Activated B cell treated with CpG ODN at 0.5 μM for 24 hours (primary cell): ENCODE measurements around the gene PKD1. TPM values are rescaled to one million over a fixed set of nuclear protein-coding genes. Genes with fewer than 3 reads are reported as not detected.

ENCODE experiments used
- ATAC-seq: fragments of 200-7000 bp; cut with Tn5 transposase; one replicate; pipeline ENCODE4 v1.10.0; 2021; ENCODE audit warnings: low read depth, mild to moderate bottlenecking, moderate library complexity
- CTCF ChIA-PET: fragments of 350-600 bp; sonication (Branson Sonifier 250); formaldehyde crosslinking; loops from one replicate; lab custom pipeline; 2021; ENCODE audit warnings: antibody characterized with exemption; lab: Charles Lee
- POLR2A ChIA-PET: fragments of 350-600 bp; sonication (Branson Sonifier 250); formaldehyde crosslinking; loops from one replicate; lab custom pipeline; 2021; ENCODE audit warnings: antibody characterized with exemption; lab: Charles Lee
- DNase-seq: peaks from one replicate; pipeline ENCODE4 v3.0.0; 2022
- H3K27ac Mint-ChIP-seq: one replicate; pipeline ENCODE4 v1.8.0; 2020; ENCODE audit warnings: mixed read lengths
- H3K27me3 Mint-ChIP-seq: one replicate; pipeline ENCODE4 v1.8.0; 2021; ENCODE audit warnings: mixed read lengths
- H3K36me3 Mint-ChIP-seq: one replicate; pipeline ENCODE4 v1.8.0; 2021; ENCODE audit warnings: low read depth, mixed read lengths
- H3K4me1 Mint-ChIP-seq: one replicate; pipeline ENCODE4 v1.8.0; 2021; ENCODE audit warnings: mixed read lengths
- H3K4me3 Mint-ChIP-seq: one replicate; pipeline ENCODE4 v1.8.0; 2020; ENCODE audit warnings: mild to moderate bottlenecking, mixed read lengths
- H3K9me3 Mint-ChIP-seq: one replicate; pipeline ENCODE4 v1.8.0; 2020; ENCODE audit warnings: mixed read lengths
- CTCF ChIP-seq: fragments of 200-600 bp; IDR thresholded peaks from one replicate; pipeline ENCODE4 v1.8.0; 2022; ENCODE audit warnings: antibody characterized with exemption, mild to moderate bottlenecking
- intact Hi-C: fragments of 100-400 bp; cut with micrococcal nuclease; formaldehyde crosslinking; loops from one replicate; pipeline ENCODE4 v1.15.1; 2024
- total RNA-seq: library from RNA; stranded (reverse); gene quantifications from 2 replicates; pipeline ENCODE4 v1.2.3, GENCODE V29; 2022

PKD1 gene
- total RNA-seq, 1 donor from 2014 or later = 84.2 TPM

- no peaks in the 10 kb centered on the region for H3K27me3 Mint-ChIP-seq
- DNase-seq = no peak
- POLR2A ChIA-PET = no interaction called here
These were observed 62.8 kb downstream of the PKD1 start for GRCh38 chr16:2072926-2073325.

GRCh38 chr16:2071454-2072202 is 64.1 kb downstream of the PKD1 start:
- DNase-seq (no peak), ATAC-seq (no peak)
- Mint-ChIP-seq H3K27ac (no peak overlapping the region), H3K36me3 (peaks cover 61% of the 10 kb centered on the region), H3K4me3 (no peak overlapping the region), H3K27me3 (no peaks in the 10 kb centered on the region), H3K9me3 (no peaks in the 10 kb centered on the region), H3K4me1 (no peaks in the 10 kb centered on the region)
- intact Hi-C loops = no loop called here
- ChIA-PET CTCF (no interaction called here), POLR2A (no interaction called here)
- no peak for TF ChIP-seq CTCF

More at GRCh38 chr16:2072926-2073325, 62.8 kb downstream of the PKD1 start:
- Mint-ChIP-seq H3K4me1 (no peaks in the 10 kb centered on the region), H3K36me3 (peaks cover 61% of the 10 kb centered on the region), H3K4me3 (no peak overlapping the region), H3K9me3 (no peaks in the 10 kb centered on the region), H3K27ac (no peak overlapping the region)
- TF ChIP-seq CTCF = no peak
- CTCF ChIA-PET = no interaction called here
- intact Hi-C loops = no loop called here
- no peak for ATAC-seq

GRCh38 chr16:2070576-2071453 is 64.9 kb downstream of the PKD1 start:
- Mint-ChIP-seq H3K36me3 (peaks cover 67% of the 10 kb centered on the region), H3K27ac (no peak overlapping the region), H3K9me3 (no peaks in the 10 kb centered on the region), H3K4me3 (no peak overlapping the region), H3K27me3 (no peaks in the 10 kb centered on the region), H3K4me1 (no peaks in the 10 kb centered on the region)
- no peak for TF ChIP-seq CTCF
- ATAC-seq = no peak
- ChIA-PET POLR2A (no interaction called here), CTCF (no interaction called here)
- intact Hi-C loops = no loop called here
- DNase-seq = no peak

GRCh38 chr16:2066139-2066538 is 69.6 kb downstream of the PKD1 start:
- DNase-seq (no peak), ATAC-seq (no peak)
- intact Hi-C loops = no loop called here
- H3K9me3 Mint-ChIP-seq = no peaks in the 10 kb centered on the region
- no peak overlapping the region for H3K4me3 Mint-ChIP-seq
- POLR2A ChIA-PET = no interaction called here
- H3K27me3 Mint-ChIP-seq = no peaks in the 10 kb centered on the region
- H3K36me3 Mint-ChIP-seq = peaks cover 65% of the 10 kb centered on the region
- H3K4me1 Mint-ChIP-seq = no peaks in the 10 kb centered on the region
- CTCF ChIA-PET = no interaction called here
- no peak for TF ChIP-seq CTCF
- H3K27ac Mint-ChIP-seq = no peak overlapping the region

- CTCF ChIA-PET = no interaction called here
- no peak for ATAC-seq
- H3K9me3 Mint-ChIP-seq = no peaks in the 10 kb centered on the region
- TF ChIP-seq CTCF = no peak
- POLR2A ChIA-PET = interaction anchor here (0.6 kb wide), 1 partner anchor 8 kb away, joined by 11 read pairs; no protein-coding TSS in a partner anchor
- intact Hi-C loops = no loop called here
- DNase-seq = no peak
- H3K27me3 Mint-ChIP-seq = no peaks in the 10 kb centered on the region
- no peak overlapping the region for H3K4me3 Mint-ChIP-seq
- no peak overlapping the region for H3K27ac Mint-ChIP-seq
- peaks cover 64% of the 10 kb centered on the region for H3K36me3 Mint-ChIP-seq
- no peaks in the 10 kb centered on the region for H3K4me1 Mint-ChIP-seq
These were observed 71.2 kb downstream of the PKD1 start for GRCh38 chr16:2064368-2064945.
